GM19324 (cell line): ENCODE data around the gene DROSHA.
"Not testable (repeated sequence)": the region's sequence is repeated elsewhere in the genome, so short reads cannot be mapped to it uniquely, and the experiment has no call there.

Source experiments
- ATAC-seq: cut with Tn5 transposase; IDR thresholded peaks from one replicate; pipeline ENCODE4 v1.9.1; 2021; ENCODE audit warnings: mild to moderate bottlenecking, moderate library complexity; ENCODE audit not compliant: unreplicated experiment, low FRiP score

DROSHA gene

GRCh38 chr5:31392061-31392460 lies 139.8 kb downstream of the DROSHA start:
- ATAC-seq: no peak

GRCh38 chr5:31390256-31390655 lies 141.6 kb downstream of the DROSHA start:
- no peak for ATAC-seq

- no peak for ATAC-seq
Measured at GRCh38 chr5:31385774-31386537, 145.9 kb downstream of the DROSHA start.

- ATAC-seq: no peak
Measured at GRCh38 chr5:31383734-31384133, 148.2 kb downstream of the DROSHA start.

GRCh38 chr5:31382051-31382878 lies 149.6 kb downstream of the DROSHA start:
- ATAC-seq: no peak

- no peak for ATAC-seq
Measured at GRCh38 chr5:31381299-31381698, 150.6 kb downstream of the DROSHA start.

GRCh38 chr5:31380049-31380448 lies 151.8 kb downstream of the DROSHA start:
- no peak for ATAC-seq

GRCh38 chr5:31378838-31379237 lies 153.1 kb downstream of the DROSHA start:
- no peak for ATAC-seq

GRCh38 chr5:31378136-31378535 lies 153.8 kb downstream of the DROSHA start:
- ATAC-seq: no peak

GRCh38 chr5:31377274-31377946 lies 154.5 kb downstream of the DROSHA start:
- no peak for ATAC-seq

- no peak for ATAC-seq
Measured at GRCh38 chr5:31375999-31376720, 155.7 kb downstream of the DROSHA start.

GRCh38 chr5:31372124-31372523 lies 159.8 kb downstream of the DROSHA start:
- no peak for ATAC-seq

- ATAC-seq: no peak
Measured at GRCh38 chr5:31366941-31367340, 165.0 kb downstream of the DROSHA start.

GRCh38 chr5:31365776-31366175 lies 166.1 kb downstream of the DROSHA start:
- no peak for ATAC-seq

- ATAC-seq: no peak
Measured at GRCh38 chr5:31364881-31365636, 166.8 kb downstream of the DROSHA start.

- no peak for ATAC-seq
Measured at GRCh38 chr5:31362931-31363568, 168.8 kb downstream of the DROSHA start.

GRCh38 chr5:31362529-31362900 lies 169.4 kb downstream of the DROSHA start:
- ATAC-seq: no peak

GRCh38 chr5:31361704-31362528 lies 170.0 kb downstream of the DROSHA start:
- ATAC-seq: not testable (repeated sequence)

- ATAC-seq: no peak
Measured at GRCh38 chr5:31361234-31361633, 170.7 kb downstream of the DROSHA start.
